GM12878 (cell line): ENCODE data around the gene XKRX. TPM values are rescaled to one million over a fixed set of nuclear protein-coding genes. Genes with fewer than 3 reads are reported as not detected.

Experiments used
- ATAC-seq: fragments of 200-7000 bp; cut with Tn5 transposase; 3 replicates; pipeline ENCODE4 v1.9.1; 2020; ENCODE audit warnings: mild to moderate bottlenecking, moderate library complexity
- BruUV-seq: library from RNA; stranded (reverse); fragments of 400-500 nt; replicated peaks from 2 replicates; lab custom pipeline; 2021; lab: Mats Ljungman, UMichigan
- CTCF ChIA-PET: fragments of 300-600 bp; sonication (Branson Sonifier 250); formaldehyde crosslinking; extraction: SDS; loops from one replicate; lab custom pipeline; 2021; ENCODE audit warnings: inconsistent platforms; lab: Yijun Ruan, JAX
- POLR2A ChIA-PET: fragments of 350-600 bp; formaldehyde crosslinking; extraction: SDS; loops from one replicate; lab custom pipeline; 2021; ENCODE audit warnings: inconsistent platforms; lab: Charles Lee
- RAD21 ChIA-PET: fragments of 300-600 bp; sonication (Branson Sonifier 250); formaldehyde crosslinking; loops from one replicate; lab custom pipeline; 2023; ENCODE audit warnings: antibody characterized with exemption; ENCODE audit not compliant: unreplicated experiment; lab: Charles Lee
- SMC1A ChIA-PET: fragments of 300-600 bp; sonication (Branson Sonifier 250); formaldehyde crosslinking; loops from one replicate; lab custom pipeline; 2023; ENCODE audit not compliant: unreplicated experiment, uncharacterized antibody; lab: Charles Lee
- DNase-seq: peaks from one replicate; pipeline ENCODE4 v3.0.0-alpha.2; 2011; ENCODE audit warnings: low read depth, low spot score
- FAIRE-seq: peaks from 3 replicates; lab custom pipeline; 2011; peaks lifted over from hg19 to GRCh38; lab: Jason Lieb, UNC
- H2AFZ ChIP-seq: 2 replicates; pipeline ENCODE4 v1.6.0; 2011; ENCODE audit warnings: low read depth, low read length, control low read depth; ENCODE audit not compliant: control insufficient read depth
- H3K27ac ChIP-seq: 2 replicates; pipeline ENCODE4 v1.5.1; 2011; ENCODE audit warnings: control low read depth; ENCODE audit not compliant: control insufficient read depth, insufficient read depth
- H3K27me3 ChIP-seq, 2 experiments: replicated peaks in 1 of 2; 2 replicates each; pipeline versions ENCODE4 v1.6.0 to v1.6.1; 2011; ENCODE audit warnings: low read length in 1 of 2; ENCODE audit not compliant: control insufficient read depth in 2 of 2, insufficient read depth in 2 of 2
- H3K36me3 ChIP-seq, 2 experiments: 2 replicates each; pipeline ENCODE4 v1.5.1; 2011; ENCODE audit warnings: low read length in 1 of 2; ENCODE audit not compliant: control insufficient read depth in 2 of 2, insufficient read depth in 2 of 2
- H3K4me1 ChIP-seq: 2 replicates; pipeline ENCODE4 v1.6.1; 2011; ENCODE audit warnings: mild to moderate bottlenecking, low read length, moderate library complexity, mixed read lengths; ENCODE audit not compliant: control insufficient read depth, insufficient read depth
- H3K4me2 ChIP-seq: 2 replicates; pipeline ENCODE4 v1.6.0; 2011; ENCODE audit warnings: control low read depth; ENCODE audit not compliant: control insufficient read depth, insufficient read depth
- H3K4me3 ChIP-seq: fragments of 200-600 bp; sonication (generic); 2 replicates; pipeline ENCODE4 v1.5.1; 2016
- H3K79me2 ChIP-seq: 2 replicates; pipeline ENCODE4 v1.6.0; 2011; ENCODE audit warnings: low read length; ENCODE audit not compliant: control insufficient read depth, insufficient read depth
- H3K9ac ChIP-seq: 2 replicates; pipeline ENCODE4 v1.8.0; 2011; ENCODE audit warnings: low read length, control low read depth, mixed read lengths; ENCODE audit not compliant: control insufficient read depth, insufficient read depth
- H3K9me3 ChIP-seq: replicated peaks from 3 replicates; pipeline ENCODE4 v1.5.1; 2011; ENCODE audit warnings: mild to moderate bottlenecking, low read length; ENCODE audit not compliant: control insufficient read depth, insufficient read depth
- H4K20me1 ChIP-seq: 2 replicates; pipeline ENCODE4 v1.6.0; 2011; ENCODE audit not compliant: control insufficient read depth, insufficient read depth
- HDGF ChIP-seq: fragments of 450-650 bp; IDR thresholded peaks from 2 replicates; pipeline ENCODE4 v1.6.1; 2016; ENCODE audit warnings: antibody characterized with exemption
- IRF4 ChIP-seq: IDR thresholded peaks from 2 replicates; pipeline ENCODE4 v1.6.1; 2011; ENCODE audit warnings: low read depth, low read length
- IRF5 ChIP-seq: fragments of 450-650 bp; IDR thresholded peaks from 2 replicates; pipeline ENCODE4 v1.6.1; 2017; ENCODE audit warnings: borderline replicate concordance
- JUND ChIP-seq: IDR thresholded peaks from 2 replicates; pipeline ENCODE4 v1.6.1; 2012; ENCODE audit warnings: low read depth, mild to moderate bottlenecking, low read length, improper control_type of control experiment, moderate library complexity
- KAT2A ChIP-seq: conservative IDR thresholded peaks from 2 replicates; pipeline ENCODE4 v1.6.1; 2011; ENCODE audit warnings: low read depth, low read length; ENCODE audit not compliant: control insufficient read depth
- NR2C1 ChIP-seq: fragments of 450-650 bp; IDR thresholded peaks from 2 replicates; pipeline ENCODE4 v1.6.1; 2017; ENCODE audit warnings: antibody characterized with exemption, mild to moderate bottlenecking, moderate library complexity
- PAX8 ChIP-seq: fragments of 450-650 bp; IDR thresholded peaks from 2 replicates; pipeline ENCODE4 v1.6.1; 2017; ENCODE audit warnings: mild to moderate bottlenecking, moderate library complexity
- POLR2A ChIP-seq: IDR thresholded peaks from 2 replicates; pipeline ENCODE4 v1.6.1; 2011; ENCODE audit warnings: low read depth, mild to moderate bottlenecking, low read length
- RELB ChIP-seq: fragments of 450-650 bp; IDR thresholded peaks from 2 replicates; pipeline ENCODE4 v1.6.1; 2017; ENCODE audit warnings: low read depth, mild to moderate bottlenecking, moderate library complexity
- SREBF2 ChIP-seq: IDR thresholded peaks from 2 replicates; pipeline ENCODE4 v1.6.1; 2012; ENCODE audit warnings: mild to moderate bottlenecking, low read length
- WGBS: methylation state at CpG from one replicate; pipeline ENCODE4 v1.1.6; 2016; ENCODE audit warnings: low lambda C conversion rate; ENCODE audit not compliant: insufficient replicate concordance, insufficient coverage; ENCODE audit errors: missing lambda C conversion rate; 5-methylcytosine and 5-hydroxymethylcytosine counted together
- in situ Hi-C: fragments of 300-500 bp; cut with MboI; formaldehyde crosslinking; loops from 9 replicates; pipeline ENCODE4 v1.14.3; 2018; ENCODE audit warnings: mixed read lengths
- intact Hi-C: fragments of 100-400 bp; cut with micrococcal nuclease; formaldehyde crosslinking; loops from one replicate; pipeline ENCODE4 v1.14.2; 2022; ENCODE audit not compliant: unreplicated experiment
- polyA plus RNA-seq, 11 experiments: library from polyadenylated mRNA; depleted of rRNA in 4 of 11; unstranded in 6 of 11; stranded (reverse) in 5 of 11; fragments of >200 nt; fragmentation: Nextera tagmentation in 4 of 11; fragmentation: Illumina TruSeq in 1 of 11; extraction: Ambion mirVana in 4 of 11; extraction: Trizol in 1 of 11; gene quantifications; 1 replicate in 1 of 11; 2 replicates in 10 of 11; pipeline versions ENCODE4 v1.2.1 to v1.2.3, GENCODE V29; 2011 to 2016; ENCODE audit warnings: inconsistent platforms in 2 of 11, missing spikeins in 2 of 11, low read depth in 1 of 11
- total RNA-seq, 4 experiments: library from RNA; depleted of rRNA in 3 of 4; stranded (reverse); fragments of >200 nt in 3 of 4; fragmentation: Illumina TruSeq in 1 of 4; extraction: Trizol in 1 of 4; gene quantifications; 2 replicates each; pipeline versions ENCODE4 v1.2.1 to v1.2.3, GENCODE V29; 2013 to 2021

XKRX gene
- total and polyA plus RNA-seq, 10 of the 15 experiments (the other 5 are each of a cell fraction or from before 2014, with no cell fraction given), result 0.07 to 0.30 (median 0.22) TPM; not detected in 4

- no peak overlapping the region for H3K4me3 ChIP-seq
- H3K79me2 ChIP-seq, result no peaks in the 10 kb centered on the region
- no peak overlapping the region for H3K4me2 ChIP-seq
- no TSS peak for BruUV-seq
- no peak for TF ChIP-seq IRF5
- no peak for TF ChIP-seq HDGF
- TF ChIP-seq PAX8, result no peak
- no peak for TF ChIP-seq IRF4
- TF ChIP-seq POLR2A, result no peak
- TF ChIP-seq SREBF2, result no peak
- no peak for TF ChIP-seq JUND
- no peak for TF ChIP-seq KAT2A
- TF ChIP-seq NR2C1, result no peak
- TF ChIP-seq RELB, result no peak
- intact Hi-C loops (no loop called here), in situ Hi-C loops (no loop called here)
- ChIA-PET POLR2A (no interaction called here), SMC1A (no interaction called here), CTCF (no interaction called here), RAD21 (no interaction called here)
- H3K9me3 ChIP-seq, result peaks cover 4% of the 10 kb centered on the region; the same call in 2 of the 3 replicates
- H3K27ac ChIP-seq, result no peak overlapping the region
- no peak overlapping the region for H3K9ac ChIP-seq
- ATAC-seq, result no peak
- DNase-seq, result no peak
- no peaks in the 10 kb centered on the region for H3K27me3 ChIP-seq
- no peak overlapping the region for H2AFZ ChIP-seq
- no peak for FAIRE-seq
- WGBS, result 56% methylated on average over 2 of the region's 2 CpGs
- peaks cover 3% of the 10 kb centered on the region; the same call in 1 of the 2 replicates for H3K4me1 ChIP-seq
- H4K20me1 ChIP-seq, result no peaks in the 10 kb centered on the region
- no peaks in the 10 kb centered on the region for H3K36me3 ChIP-seq
These were observed 2.3 kb downstream of the XKRX start for GRCh38 chrX:100926453-100926852.
